22Rv1 (cell line): ENCODE results near the gene DAGLA.

Experiments
- H3K27ac ChIP-seq: fragments of 450-650 bp; 2 replicates; pipeline ENCODE4 v1.5.1; 2017
- ZFX ChIP-seq: fragments of 450-650 bp; IDR thresholded peaks from 2 replicates; pipeline ENCODE4 v1.6.1; 2017; ENCODE audit warnings: antibody characterized with exemption, borderline replicate concordance
- TF ChIP-seq, protein P1 (sequence below): fragments of 450-650 bp; IDR thresholded peaks from 2 replicates; pipeline ENCODE4 v1.5.1; 2017; ENCODE audit warnings: mild to moderate bottlenecking

The DAGLA gene

DNA sequence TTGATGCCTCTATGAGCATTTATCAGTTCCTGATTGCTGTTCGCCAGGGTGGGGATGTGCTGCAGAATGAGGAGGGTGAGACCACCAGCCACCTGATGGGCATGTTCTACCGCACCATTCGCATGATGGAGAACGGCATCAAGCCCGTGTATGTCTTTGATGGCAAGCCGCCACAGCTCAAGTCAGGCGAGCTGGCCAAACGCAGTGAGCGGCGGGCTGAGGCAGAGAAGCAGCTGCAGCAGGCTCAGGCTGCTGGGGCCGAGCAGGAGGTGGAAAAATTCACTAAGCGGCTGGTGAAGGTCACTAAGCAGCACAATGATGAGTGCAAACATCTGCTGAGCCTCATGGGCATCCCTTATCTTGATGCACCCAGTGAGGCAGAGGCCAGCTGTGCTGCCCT lies 115.3 kb downstream of the DAGLA start:
- no peak overlapping the region for H3K27ac ChIP-seq
- no peak for TF ChIP-seq ZFX
- TF ChIP-seq, protein P1, sequence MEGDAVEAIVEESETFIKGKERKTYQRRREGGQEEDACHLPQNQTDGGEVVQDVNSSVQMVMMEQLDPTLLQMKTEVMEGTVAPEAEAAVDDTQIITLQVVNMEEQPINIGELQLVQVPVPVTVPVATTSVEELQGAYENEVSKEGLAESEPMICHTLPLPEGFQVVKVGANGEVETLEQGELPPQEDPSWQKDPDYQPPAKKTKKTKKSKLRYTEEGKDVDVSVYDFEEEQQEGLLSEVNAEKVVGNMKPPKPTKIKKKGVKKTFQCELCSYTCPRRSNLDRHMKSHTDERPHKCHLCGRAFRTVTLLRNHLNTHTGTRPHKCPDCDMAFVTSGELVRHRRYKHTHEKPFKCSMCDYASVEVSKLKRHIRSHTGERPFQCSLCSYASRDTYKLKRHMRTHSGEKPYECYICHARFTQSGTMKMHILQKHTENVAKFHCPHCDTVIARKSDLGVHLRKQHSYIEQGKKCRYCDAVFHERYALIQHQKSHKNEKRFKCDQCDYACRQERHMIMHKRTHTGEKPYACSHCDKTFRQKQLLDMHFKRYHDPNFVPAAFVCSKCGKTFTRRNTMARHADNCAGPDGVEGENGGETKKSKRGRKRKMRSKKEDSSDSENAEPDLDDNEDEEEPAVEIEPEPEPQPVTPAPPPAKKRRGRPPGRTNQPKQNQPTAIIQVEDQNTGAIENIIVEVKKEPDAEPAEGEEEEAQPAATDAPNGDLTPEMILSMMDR: no peak

DNA sequence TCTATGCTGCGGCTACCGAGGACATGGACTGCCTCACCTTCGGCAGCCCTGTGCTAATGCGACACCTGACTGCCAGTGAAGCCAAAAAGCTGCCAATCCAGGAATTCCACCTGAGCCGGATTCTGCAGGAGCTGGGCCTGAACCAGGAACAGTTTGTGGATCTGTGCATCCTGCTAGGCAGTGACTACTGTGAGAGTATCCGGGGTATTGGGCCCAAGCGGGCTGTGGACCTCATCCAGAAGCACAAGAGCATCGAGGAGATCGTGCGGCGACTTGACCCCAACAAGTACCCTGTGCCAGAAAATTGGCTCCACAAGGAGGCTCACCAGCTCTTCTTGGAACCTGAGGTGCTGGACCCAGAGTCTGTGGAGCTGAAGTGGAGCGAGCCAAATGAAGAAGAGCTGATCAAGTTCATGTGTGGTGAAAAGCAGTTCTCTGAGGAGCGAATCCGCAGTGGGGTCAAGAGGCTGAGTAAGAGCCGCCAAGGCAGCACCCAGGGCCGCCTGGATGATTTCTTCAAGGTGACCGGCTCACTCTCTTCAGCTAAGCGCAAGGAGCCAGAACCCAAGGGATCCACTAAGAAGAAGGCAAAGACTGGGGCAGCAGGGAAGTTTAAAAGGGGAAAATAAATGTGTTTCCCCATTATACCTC lies 115.8 kb downstream of the DAGLA start:
- TF ChIP-seq, protein P1: no peak
- TF ChIP-seq ZFX: no peak
- peak overlapping the region; percentile 46; the same call in 1 of the 2 replicates for H3K27ac ChIP-seq
